Measurements from ENCODE around the gene PPP1R12C.

GRCh38 chr19:55080968-55081769 is 36.3 kb downstream of the PPP1R12C start:
- TF ChIP-seq CTCF (IDR thresholded peaks at IDR 0.05; ENCODE audit: low read depth, low read length), result no peak
- no peak for TF ChIP-seq EZH2phosphoT487 (IDR thresholded peaks at IDR 0.05; ENCODE audit: low read depth)

All from OCI-LY3 (cell line).